NCI-H1105 treated with DMSO at 0.1 percent for 48 hours (cell line): ENCODE results near the gene RTL10.

ENCODE experiments used
- DNase-seq: peaks from one replicate; lab custom pipeline; 2025; lab: John Stamatoyannopoulos, UW

RTL10 gene

DNA sequence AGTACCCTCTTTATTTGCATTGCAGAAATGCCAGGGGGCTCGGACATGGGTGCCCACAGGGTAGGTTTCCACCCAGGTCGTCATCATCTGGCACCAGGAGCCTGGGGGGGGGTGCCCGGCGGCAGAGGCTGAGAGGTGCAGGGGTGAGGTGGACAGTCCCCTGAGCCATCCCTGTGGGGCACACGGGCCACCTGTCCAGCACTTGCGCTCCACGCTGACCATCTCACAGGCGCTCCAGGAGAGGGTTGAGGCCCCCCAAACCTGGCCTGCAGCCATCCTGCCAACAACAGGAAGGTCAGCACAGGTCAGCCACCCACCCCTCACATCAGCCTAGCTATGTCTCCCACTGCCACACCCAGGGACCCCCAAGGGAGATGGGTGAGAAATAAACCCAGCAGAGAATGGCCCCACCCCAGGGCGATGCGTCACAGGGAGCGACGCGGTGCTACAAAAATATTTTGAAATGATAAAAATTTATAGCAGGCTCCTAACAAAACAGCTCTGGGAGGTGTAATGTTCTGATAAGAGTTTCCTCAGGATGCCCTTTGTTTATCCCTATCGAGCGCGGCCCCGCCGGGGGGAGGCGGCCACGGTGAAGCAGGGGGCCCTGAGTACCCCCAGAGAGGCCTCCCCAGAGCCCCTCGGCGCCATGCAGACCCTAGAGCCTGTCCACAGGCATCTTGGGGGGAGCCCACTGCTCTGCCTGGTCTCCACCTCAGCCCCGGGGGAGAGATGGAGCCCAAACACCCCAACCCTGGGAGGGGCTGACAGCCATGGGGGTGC, 21.0 kb upstream of the RTL10 start:
- DNase-seq = no peak

DNA sequence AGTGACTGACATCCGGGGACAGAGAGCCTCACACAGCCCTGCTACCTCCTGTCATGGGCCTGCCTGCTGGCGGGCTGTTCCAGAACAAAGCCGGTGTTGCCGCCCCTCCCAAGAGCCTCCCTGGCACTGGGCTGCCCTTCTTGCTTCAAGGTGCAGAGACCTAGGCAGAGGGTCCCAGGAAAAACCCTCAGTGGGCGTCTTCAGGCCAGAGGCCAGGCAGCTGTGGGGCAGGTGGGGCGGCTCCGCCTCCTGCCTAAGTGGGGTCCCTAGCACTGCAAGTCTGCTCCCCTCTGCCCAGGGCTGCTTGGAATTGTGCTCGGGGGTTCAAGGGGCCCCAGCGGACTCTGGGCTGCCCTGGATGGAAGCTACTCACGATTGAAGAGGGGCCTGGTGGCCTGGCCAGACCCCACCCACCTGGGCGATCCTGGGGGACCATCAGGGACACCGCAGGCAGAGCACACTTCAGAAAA, 20.4 kb upstream of the RTL10 start:
- DNase-seq = no peak

DNA sequence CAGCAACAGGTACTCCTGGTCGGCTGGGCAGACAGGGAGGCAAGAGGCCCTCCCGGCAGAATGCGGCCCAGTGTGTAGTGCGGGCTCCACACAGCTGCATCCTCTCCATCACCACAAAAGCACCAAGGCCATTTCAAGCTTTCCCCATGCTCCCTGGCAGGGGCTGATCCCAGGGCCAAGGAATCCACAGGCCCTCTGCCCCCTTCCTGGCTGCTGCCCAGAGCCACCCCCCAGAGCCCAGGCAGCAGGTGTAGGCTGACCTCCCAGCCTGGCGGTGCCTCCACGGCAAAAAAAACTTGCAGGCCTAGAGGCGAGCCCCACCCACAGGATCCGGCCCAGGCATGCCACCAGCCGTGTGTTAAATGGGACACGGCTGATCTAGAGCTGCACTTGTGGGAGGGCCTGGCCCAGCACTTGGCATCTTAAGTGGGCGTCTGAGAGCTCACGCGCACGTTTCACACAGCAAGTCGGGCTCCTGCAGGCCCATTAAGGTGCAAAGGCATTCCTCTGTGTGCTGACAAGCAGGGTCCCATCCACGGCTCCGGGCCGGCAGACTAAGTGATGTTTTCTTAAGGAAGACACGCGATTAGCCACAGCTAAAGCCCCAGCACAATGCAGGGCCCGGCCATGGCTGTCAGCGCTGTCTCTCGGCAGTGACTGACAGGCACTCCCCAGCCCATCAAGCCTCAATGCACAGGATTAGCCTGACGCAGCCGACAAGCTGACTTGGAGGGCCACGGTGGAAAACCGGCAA, 19.8 kb upstream of the RTL10 start:
- peak; percentile 64 for DNase-seq

DNA sequence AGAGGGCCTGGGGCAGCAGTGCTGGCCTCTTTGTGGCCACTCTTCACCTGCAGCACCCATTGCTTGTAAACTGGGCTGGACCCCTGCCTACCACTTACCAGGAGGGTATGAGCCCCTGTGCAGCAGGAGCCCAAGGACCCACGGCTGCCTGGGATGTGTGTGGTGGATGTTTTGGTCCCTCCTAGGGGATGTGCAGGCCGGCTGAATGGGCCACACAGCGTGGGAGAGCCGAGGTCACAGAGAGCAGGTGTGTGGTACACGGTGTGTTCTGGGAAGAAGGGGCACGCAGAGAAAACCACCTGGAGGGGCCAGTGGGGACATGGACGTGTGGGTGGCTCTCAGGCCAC, 19.3 kb upstream of the RTL10 start:
- DNase-seq = no peak

DNA sequence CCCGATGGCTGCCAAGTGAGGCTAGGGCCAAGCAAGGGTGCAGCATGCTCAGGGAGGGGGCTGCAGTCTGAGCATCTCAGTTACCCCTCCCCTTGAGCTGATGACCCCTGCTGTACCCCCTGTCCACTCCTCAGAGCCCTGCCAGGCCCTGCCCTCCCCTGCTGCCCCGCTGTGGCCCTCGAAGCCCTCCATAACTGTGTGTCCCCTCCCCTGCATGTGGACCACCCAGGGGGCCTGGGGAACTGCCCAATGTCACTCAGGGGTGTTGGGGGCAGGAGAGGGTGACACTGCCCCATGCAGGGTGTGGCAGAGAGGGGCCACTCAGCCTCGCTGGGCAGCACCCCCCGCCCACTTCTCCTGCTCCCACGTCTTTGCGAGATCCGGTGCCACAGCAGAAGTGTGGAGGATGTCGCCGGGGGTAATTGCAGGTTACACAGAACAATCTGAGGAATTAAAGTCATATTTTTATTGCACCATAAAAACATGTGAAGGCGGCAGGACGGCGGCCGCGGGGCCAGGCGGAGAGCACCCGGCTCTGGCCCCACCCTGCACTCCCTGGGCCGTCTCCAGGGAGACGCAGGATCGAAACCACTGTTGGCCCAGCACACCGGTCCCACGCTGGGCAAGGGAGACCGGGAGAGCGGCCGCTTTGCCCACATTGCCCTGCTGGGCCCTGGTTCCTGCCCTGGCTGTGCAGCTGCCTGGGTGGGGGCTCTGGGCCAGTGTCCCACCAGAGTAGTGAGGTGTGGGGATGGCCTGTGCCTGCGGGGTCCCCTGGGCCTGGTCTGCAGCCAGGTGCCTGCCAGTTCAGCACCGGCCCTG, 18.7 kb upstream of the RTL10 start:
- DNase-seq = no peak

DNA sequence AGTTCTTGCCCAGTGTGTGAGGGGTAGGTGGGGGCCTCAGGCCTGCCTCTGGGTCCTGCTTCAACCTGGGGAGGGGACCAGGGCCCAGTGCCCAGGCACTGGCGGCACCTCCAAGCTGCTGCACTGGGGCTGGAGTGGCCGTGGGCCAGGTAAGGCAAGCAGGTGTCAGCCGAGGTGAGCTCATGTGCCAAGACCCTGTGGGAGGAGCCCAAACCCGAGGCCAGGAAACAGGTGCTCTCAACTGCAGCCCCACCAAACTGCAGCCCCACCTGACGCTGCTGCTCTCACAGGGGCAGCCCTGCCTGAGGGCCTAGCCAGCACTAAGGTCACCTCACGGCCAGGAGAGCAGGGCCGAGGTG, 18.1 kb upstream of the RTL10 start:
- peak; percentile 77 for DNase-seq

DNA sequence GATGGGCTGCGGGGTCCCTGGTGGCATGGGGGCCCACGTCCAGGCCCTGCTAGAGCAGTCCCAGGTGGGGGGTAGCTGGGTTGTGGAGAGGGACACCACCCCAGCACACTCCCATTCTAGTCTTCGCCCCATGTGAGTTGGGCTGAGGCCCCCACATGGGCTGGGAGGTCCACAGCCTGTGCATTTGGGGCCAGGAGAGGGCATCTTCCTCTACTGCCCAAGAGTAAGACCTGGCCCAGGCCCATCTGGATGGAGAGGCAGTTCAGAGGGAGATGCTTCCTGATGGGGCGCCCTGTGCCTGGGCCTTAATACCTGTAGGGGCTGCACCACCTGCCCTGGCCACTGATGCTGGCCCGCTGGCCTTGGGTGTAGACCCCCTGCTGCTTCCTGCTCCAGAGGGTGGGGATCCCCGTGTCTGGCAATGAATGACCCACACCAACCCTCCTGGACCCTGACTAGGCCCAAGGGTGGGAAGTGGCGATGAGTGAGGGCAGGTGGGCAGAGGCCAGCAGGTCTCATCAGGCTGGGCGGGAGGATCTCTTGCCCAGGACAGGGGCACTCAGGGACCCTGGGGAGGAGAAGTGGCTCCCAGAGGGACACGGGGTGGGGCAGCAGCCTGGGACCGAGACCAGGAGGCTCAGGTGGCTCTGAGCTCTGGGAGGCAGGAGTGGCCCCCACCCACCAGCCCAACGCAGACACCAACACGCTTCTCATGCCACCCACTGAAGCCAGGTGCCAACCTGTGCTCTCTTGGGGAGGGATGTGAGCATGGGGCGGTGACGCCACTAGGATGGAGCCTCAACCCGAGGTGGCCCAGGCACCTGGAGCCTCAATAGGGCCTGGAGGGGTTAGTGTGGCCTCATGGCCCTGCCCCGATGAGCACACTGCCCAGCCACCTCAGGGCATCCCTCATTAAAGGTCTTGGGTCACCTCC, 17.4 kb upstream of the RTL10 start:
- DNase-seq = no peak

DNA sequence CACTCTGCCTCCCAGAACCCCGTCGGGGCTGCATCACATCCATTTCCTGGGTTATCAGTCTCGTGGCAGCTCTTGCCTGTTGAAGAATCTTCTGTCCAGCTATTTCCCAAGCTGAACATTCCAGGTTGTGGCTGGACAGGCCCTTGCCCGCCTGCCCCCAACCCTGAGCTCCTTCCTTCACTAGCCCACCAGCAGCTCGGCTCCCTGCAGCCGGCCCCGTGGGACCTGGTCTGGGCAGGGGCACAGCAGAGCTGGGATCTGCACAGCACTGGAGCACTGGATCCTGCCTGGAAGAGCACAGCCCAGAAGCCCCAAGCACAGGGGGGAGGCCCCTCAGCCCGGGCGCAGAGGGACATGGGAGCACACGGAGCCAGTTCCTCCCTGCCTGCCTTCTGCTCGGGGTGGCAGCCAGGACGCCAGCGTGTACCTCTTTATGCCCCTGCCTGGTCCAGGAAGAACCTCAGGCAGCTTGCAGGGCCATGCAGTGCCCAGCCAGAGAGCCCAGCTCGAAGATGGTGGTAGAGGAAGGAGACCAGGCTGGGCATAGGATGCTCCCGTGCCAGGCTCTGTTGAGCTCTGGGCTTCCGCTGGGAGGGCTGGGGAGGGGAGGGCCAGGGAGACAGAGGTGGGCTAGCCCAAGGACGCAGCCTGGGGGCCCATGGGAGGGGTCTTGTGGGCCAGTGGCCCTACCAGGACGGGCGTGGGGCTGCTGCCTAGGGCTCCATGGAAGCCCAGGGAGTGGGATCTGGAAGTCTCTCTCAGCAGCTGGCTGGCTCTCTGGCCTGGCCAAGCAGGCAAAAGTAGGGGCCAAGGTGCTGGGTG, 16.6 kb upstream of the RTL10 start:
- DNase-seq = no peak

DNA sequence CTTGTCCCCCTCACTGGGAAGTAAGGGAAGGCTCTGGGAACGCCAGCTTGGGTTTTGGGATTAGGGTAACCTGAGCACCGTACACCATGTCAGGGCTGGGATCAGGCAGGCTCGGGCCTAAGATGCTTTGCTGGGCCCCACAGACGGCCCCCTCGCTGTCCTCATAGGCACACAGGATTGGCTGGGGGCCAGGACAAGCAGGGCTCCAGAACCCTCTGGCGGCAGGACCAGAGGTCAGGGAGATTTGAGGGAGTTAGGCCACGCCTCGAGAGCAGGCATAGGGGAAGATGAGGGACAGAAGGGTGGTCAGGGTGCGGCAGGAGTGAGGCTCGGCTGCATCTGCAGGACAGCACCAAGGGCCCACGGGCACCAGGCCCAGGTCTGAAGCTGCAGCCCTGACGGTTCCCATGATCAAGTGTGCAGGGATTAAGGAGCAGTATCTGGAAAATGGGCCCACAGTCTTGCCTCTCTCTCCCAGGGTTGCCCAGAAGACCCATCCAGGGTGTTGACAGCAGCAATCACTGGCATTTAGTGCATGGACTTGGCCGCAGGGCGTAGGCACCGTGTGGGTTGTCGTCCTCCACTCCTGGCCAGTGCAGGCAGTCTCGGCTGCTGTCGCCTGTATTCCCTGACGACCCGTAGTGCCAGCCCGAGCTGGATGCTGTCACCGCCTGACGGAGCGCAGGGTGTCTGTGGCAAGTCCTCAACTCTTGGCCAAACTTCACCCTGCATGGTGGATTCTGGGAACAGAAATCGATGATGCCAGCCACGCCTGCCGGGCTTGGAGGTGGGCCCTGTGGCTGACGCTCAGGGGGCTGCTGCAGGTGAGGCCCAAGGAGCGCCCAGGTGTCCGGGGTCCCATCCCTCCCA, 15.7 kb upstream of the RTL10 start:
- DNase-seq = no peak

DNA sequence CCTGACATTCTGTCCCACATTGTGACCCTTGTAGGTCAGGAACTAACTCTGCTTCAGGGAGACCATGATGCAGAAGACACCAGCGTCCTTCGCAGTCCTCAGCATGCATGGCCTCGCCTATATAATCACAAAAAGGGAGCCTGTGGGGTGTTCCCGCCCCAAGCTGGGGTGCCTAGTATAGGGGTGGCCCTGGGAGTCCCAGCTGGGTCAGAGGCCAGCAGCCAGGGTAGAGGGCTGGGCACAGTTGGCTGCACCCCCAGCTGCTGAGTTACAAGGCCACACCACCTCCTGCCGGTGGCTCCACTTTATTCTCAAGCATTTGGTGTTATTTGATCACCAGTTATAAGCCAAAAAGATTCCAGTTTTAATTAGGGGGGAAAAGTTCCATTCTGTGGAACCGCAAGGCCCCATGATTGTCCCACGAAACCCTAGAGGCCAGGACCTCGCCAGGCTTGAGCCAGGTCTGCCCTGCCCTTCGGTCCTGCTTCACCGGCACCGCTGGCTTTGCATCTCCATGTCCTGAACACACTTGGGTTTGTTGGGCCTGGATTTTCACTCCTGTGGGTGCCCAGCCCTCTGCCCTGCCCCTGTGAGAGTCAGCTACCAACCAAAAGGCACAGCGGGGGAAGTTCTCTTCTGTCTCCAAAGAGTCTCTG, 15.0 kb upstream of the RTL10 start:
- DNase-seq = no peak

DNA sequence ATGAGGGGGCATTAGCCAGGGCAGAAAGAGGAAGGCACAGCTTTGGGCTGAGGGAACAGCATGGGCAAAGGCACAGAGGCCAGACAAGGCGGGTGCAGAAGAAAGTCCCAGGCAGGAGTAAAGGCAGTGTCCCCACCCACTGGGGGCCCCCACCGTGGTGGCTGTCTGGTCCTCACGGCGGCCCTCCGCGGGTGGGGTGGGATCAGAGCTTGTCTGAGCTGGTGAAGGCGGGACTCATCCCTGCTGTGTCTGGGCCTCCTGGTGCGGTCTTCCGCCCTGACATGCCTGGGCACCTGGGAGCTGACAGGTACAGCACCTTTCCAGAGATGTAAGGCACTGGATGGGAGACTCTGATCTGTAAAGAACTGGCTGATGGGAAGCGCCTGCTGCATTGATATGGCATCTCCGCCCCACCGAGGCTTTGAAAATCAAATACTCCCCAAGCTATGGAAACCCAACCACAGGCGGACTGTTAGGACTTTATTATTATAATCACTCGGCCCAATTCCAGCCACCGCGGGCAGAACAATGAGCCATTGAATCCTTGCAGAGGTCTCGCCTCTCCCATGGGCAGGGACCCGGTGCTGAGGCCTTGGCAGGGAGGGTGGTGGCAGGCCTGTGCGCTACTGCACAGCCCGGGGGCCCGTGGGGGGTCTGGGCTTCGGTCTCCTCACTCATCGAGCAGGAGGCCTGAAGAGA, 14.2 kb upstream of the RTL10 start:
- no peak for DNase-seq

DNA sequence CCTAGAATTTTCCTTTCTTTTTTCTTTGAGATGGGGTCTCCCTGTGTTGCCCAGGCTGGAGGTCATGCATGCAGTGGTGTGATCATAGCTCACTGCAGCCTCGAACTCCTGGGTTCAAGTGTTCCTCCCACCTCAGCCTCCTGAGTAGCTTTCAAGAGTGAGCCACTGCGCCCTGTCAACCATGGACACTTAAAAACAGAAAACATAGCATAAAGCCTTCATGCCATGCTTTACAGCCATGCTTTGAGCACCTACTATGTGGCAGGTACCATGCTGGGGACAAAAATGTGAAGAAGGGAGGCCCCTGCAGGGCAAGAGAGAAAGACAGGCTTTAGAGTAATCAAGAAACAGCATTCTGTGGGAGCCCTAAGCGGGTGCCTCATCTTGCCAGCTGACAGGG, 13.7 kb upstream of the RTL10 start:
- no peak for DNase-seq

DNA sequence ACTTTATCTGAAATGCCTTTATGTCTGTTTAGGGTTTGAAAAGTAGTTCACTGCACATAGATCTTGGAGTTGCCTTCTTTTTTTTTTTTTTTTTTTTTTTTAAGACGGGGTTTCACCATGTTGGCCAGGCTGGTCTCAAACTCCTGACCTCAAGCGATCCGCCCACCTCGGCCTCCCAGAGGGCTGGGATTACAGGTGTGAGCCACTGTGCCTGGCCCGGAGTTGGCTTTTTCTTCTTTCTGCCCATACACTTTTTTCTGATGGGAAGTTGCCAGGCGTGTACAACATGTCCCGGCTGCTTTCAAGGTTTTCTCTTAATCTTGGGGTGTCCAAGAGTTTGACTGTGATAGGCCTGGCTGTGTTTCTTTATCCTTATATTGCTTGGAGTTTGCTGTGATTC, 12.9 kb upstream of the RTL10 start:
- DNase-seq = no peak

DNA sequence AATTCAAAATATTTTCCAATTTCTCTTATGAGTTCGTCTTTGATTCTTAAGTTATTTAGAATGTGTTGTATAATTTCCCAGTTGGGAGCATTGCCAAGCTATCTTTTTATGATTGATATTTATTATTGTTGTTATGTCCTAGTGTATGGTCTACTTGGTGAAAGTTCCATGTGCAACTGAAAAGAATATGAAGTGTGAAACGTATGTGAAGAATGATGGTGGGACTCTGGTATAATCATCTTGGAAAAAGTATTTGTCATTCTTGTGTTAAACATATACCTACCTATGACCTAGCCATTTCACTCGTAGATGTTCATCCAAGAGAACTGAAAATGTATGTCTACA, 12.0 kb upstream of the RTL10 start:
- no peak for DNase-seq

DNA sequence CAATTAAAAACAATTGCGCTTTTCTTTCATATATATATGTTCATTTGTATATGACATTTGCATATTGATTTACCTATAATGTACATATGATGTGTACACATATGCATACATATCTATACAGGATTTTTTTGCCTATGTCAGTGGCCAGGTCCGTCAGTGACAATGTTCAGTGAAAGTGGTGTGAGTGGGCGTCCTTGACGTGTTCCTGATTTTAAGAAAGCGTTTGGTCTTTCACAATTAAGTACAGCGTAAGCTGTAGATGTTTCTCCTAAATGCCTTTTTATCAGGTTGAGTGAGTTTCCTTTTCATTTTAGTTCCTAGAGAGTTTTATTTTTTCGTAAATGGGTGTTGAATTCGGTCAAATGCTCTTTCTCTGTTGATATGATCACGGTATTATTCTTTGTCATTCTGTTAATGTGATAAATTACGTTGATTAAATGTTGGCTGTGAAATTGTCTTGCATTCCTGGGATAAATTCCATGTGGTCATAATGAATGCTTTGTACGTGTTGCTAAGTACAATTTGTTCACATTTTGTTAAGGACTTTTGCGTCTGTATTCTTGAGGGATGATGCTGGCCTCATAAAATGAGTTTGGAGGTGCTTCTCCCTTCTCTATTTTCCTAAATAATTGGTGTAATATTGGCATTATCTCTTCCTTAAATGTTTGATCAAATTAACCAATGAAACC, 10.6 kb upstream of the RTL10 start:
- no peak for DNase-seq

DNA sequence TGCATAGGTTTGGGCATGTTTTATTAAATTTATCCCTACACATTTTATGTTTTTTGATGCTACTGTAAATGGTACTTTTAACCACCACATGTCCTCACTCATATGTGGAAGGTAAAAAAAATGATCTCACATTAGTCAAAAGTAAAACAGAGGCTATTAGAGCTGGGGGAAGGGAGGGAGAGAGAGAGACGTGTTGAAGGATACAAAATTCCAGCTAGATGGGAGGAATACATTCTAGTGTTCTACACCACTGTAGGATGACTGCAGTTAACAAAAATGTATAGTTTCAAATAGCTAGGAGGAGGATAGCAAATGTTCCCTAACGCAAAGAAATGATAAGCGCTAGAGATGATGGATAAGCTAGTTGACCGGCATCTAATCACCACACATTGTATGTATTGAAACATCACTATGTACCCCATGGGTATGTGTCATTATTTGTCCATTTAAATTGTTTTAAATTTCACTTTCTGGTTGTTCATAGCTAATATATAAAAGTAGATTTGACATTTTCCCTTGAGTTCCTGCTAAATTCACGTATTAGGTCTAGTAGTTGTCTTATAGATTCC, 9.9 kb upstream of the RTL10 start:
- no peak for DNase-seq

DNA sequence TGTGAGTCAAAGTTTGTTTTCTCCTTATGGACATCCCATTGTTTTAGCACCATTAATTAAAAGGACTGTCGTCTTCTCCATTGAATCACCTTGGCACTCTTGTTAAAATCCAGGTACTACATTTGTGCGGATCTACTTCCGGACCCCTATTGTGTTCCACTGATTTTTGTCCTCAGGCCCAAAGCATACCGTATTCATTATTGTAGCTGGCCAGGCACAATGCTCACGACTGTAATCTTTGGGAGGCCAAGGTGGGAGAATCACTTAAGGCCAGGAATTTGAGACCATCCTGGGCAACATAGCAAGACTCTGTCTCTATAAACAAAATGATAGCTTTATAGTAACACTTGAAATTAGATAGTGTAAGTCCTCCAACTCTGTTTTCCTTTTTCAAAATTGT, 8.9 kb upstream of the RTL10 start:
- DNase-seq = no peak
